NK-92 (cell line): Measurements from ENCODE around the gene EFHD2.
"Not testable (repeated sequence)": the region's sequence is repeated elsewhere in the genome, so short reads cannot be mapped to it uniquely, and the experiment has no call there.

Experiments
- DNase-seq: peaks from one replicate; lab custom pipeline; 2025; ENCODE audit not compliant: unreplicated experiment; lab: John Stamatoyannopoulos, UW

The EFHD2 gene

GRCh38 chr1:15430787-15431570, 21.3 kb downstream of the EFHD2 start:
- DNase-seq = no peak

DNA sequence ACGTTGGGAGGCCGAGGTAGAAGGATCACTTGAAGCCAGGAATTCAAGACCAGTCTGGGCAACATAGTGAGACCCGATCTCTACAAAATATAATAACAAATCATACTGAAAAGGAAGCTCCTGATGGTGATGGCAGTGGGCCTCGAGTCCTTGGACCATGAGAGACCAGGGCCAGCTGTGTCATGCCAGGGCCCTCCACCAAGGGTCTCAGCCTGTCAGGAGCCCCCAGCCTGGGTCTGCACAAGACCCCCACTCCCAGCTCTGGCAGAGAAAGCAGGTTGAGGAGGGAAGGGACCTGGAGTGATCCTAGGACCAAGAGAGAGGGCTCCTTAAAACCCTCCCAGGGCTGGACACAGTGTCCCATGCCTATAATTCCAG, 21.9 kb downstream of the EFHD2 start:
- DNase-seq = no peak

- no peak for DNase-seq
These were observed 22.6 kb downstream of the EFHD2 start for GRCh38 chr1:15432324-15432723.

GRCh38 chr1:15433471-15433870, 23.8 kb downstream of the EFHD2 start:
- no peak for DNase-seq

- not testable (repeated sequence) for DNase-seq
These were observed 25.1 kb downstream of the EFHD2 start for GRCh38 chr1:15434739-15435138.

GRCh38 chr1:15435239-15436077, 25.8 kb downstream of the EFHD2 start:
- no peak for DNase-seq

- DNase-seq = no peak
These were observed 27.3 kb downstream of the EFHD2 start for GRCh38 chr1:15436881-15437442.

DNA sequence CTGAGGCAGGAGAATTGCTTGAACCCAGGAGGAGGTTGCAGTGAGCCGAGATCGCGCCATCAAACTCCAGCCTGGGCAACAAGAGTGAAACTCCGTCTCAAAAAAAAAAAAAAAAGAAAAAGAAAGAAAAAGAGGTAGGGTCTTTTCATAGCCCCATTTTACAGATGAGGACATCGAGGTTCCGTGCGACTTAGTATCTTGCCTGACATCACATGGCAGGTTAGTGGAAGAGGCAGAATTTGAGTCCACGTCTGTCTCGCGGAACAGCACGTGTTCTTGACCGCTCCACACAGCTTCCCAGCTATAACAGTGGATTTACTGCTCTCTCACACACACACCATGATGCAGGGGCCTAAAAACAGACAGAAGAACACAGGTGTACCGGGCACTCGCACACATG, 29.6 kb downstream of the EFHD2 start:
- DNase-seq = no peak

- no peak for DNase-seq
These were observed 30.7 kb downstream of the EFHD2 start for GRCh38 chr1:15440357-15440756.

DNA sequence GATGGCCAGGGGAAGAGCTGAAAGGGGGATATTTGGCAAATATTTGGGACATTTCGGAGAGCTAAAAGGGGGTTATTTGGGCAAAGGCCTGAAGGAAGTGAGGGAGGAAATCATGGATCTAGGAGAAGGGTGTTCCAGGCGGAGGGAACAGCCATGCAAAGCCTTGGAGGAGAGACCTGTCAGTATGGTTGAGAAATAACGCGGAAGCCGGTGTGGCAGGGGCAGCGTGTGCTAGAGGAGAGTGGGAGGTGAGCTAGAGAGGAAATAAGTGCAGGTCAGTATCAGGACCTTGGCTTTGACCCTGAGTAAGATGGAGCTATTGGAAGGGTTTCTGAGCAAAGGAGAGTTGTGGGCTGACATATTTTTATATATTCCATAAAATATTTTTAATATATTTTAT, 31.6 kb downstream of the EFHD2 start:
- no peak for DNase-seq

DNA sequence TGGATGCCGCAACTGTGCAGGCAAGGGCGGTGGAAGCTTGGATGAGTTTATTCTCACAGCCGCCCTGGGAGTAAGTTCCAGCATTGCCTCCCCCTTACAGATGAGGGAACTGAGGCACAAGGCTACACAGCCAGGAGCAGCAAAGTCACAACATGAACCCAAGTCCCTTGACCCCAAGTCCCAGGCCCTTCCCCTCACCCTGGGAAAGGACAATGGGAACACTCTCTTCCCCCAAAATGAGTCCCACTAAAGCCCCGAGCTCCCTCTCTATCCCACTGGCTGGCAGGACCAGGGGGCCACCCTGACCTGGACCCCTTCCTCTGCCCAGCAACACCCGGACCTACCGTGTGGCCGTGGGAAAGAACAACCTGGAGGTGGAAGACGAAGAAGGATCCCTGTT, 32.4 kb downstream of the EFHD2 start:
- no peak for DNase-seq

DNA sequence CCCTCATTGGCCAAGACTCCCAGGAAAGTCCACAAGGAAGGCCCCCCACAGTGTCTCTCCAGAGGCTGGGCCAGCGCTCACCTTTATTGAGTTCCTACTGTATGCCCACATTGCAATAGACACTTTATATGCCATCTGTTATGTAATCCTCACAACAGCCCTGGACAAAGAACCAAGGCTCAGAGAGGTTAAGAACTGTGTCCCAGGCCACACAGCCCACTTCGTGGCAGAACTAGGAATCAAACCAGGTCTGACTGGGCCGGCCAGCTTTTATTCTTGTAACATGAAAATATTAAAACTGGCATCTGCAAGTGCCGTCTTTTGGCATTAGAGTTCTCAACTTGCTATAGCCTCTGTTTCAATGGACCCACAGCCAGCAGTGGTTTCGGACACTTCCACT, 33.1 kb downstream of the EFHD2 start:
- DNase-seq = no peak

DNA sequence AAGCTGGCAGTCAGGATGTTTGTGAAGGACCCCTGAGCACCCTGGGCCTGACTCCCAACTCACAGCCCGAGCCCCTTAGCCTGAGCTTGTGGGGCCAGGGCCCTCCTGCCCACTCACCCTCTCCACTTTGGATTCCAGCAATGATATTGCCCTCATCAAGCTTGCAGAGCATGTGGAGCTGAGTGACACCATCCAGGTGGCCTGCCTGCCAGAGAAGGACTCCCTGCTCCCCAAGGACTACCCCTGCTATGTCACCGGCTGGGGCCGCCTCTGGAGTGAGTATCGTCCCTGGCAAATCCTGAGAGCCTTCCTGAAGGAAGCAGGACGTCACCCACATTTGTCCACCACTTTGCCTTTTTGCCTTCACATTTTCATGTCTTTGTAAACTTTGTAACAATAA, 33.6 kb downstream of the EFHD2 start:
- no peak for DNase-seq

GRCh38 chr1:15444468-15445389, 35.0 kb downstream of the EFHD2 start:
- DNase-seq = no peak

GRCh38 chr1:15445390-15446122, 35.9 kb downstream of the EFHD2 start:
- DNase-seq = no peak

GRCh38 chr1:15446212-15446611, 36.5 kb downstream of the EFHD2 start:
- no peak for DNase-seq

- no peak for DNase-seq
These were observed 39.3 kb downstream of the EFHD2 start for GRCh38 chr1:15448877-15449462.

- no peak for DNase-seq
These were observed 39.9 kb downstream of the EFHD2 start for GRCh38 chr1:15449567-15449966.

- DNase-seq = no peak
These were observed 41.5 kb downstream of the EFHD2 start for GRCh38 chr1:15451014-15451722.
